WTC11 (cell line): ENCODE results near the gene SLC29A3. TPM values are rescaled to one million over a fixed set of nuclear protein-coding genes. Genes with fewer than 3 reads are reported as not detected.

Source experiments
- ATAC-seq: fragments of 200-7000 bp; cut with Tn5 transposase; 2 replicates; pipeline ENCODE4 v1.10.0; 2021; ENCODE audit warnings: mild to moderate bottlenecking, moderate library complexity
- CTCF ChIA-PET: fragments of 300-600 bp; sonication (Branson Sonifier 250); formaldehyde crosslinking; loops from one replicate; lab custom pipeline; 2021; ENCODE audit warnings: antibody characterized with exemption; lab: Charles Lee
- POLR2A ChIA-PET: fragments of 350-600 bp; sonication (Branson Sonifier 250); formaldehyde crosslinking; loops from one replicate; lab custom pipeline; 2021; ENCODE audit warnings: antibody characterized with exemption; lab: Charles Lee
- DNase-seq: peaks from one replicate; pipeline ENCODE4 v3.0.0; 2021; ENCODE audit warnings: low spot score
- H3K27ac Mint-ChIP-seq: 2 replicates; pipeline ENCODE4 v1.8.0; 2021; ENCODE audit warnings: mixed read lengths
- H3K27me3 Mint-ChIP-seq: 2 replicates; pipeline ENCODE4 v1.8.0; 2021; ENCODE audit warnings: low read depth, mild to moderate bottlenecking, moderate library complexity, mixed read lengths
- H3K36me3 Mint-ChIP-seq: 2 replicates; pipeline ENCODE4 v1.8.0; 2021; ENCODE audit warnings: mixed read lengths
- H3K4me1 Mint-ChIP-seq: 2 replicates; pipeline ENCODE4 v1.8.0; 2022; ENCODE audit warnings: mixed read lengths
- H3K4me3 Mint-ChIP-seq: 2 replicates; pipeline ENCODE4 v1.8.0; 2021; ENCODE audit warnings: mild to moderate bottlenecking, moderate library complexity, mixed read lengths
- H3K9me3 Mint-ChIP-seq: 2 replicates; pipeline ENCODE4 v1.8.0; 2021; ENCODE audit warnings: mixed read lengths
- ARID4B ChIP-seq: sonication (generic); formaldehyde crosslinking; IDR thresholded peaks from 2 replicates; pipeline ENCODE4 v1.8.0; 2023; ENCODE audit warnings: missing genetic modification reagents, mild to moderate bottlenecking, borderline replicate concordance
- EMX1 ChIP-seq: fragments of 250-450 bp; sonication (Bioruptor Pico); IDR thresholded peaks from 2 replicates; pipeline ENCODE4 v1.8.0; 2021; ENCODE audit warnings: mild to moderate bottlenecking
- ETV6 ChIP-seq: sonication (generic); formaldehyde crosslinking; IDR thresholded peaks from 2 replicates; pipeline ENCODE4 v1.8.1; 2022; ENCODE audit warnings: mild to moderate bottlenecking, missing genetic modification reagents
- HMGXB4 ChIP-seq: sonication (generic); formaldehyde crosslinking; IDR thresholded peaks from 2 replicates; pipeline ENCODE4 v1.8.1; 2023; ENCODE audit warnings: mild to moderate bottlenecking, moderate library complexity, missing genetic modification reagents
- SOX15 ChIP-seq: fragments of 250-450 bp; sonication (Bioruptor Pico); IDR thresholded peaks from 2 replicates; pipeline ENCODE4 v1.9.0; 2021; ENCODE audit warnings: mild to moderate bottlenecking
- TEAD4 ChIP-seq: sonication (generic); formaldehyde crosslinking; IDR thresholded peaks from 2 replicates; pipeline ENCODE4 v1.8.0; 2022; ENCODE audit warnings: mild to moderate bottlenecking, missing genetic modification reagents
- ZNF281 ChIP-seq: sonication (generic); formaldehyde crosslinking; IDR thresholded peaks from 2 replicates; pipeline ENCODE4 v1.8.0; 2023; ENCODE audit warnings: mild to moderate bottlenecking, missing genetic modification reagents
- ZNF423 ChIP-seq: fragments of 250-450 bp; sonication (Bioruptor Pico); IDR thresholded peaks from 2 replicates; pipeline ENCODE4 v2.1.2; 2022; ENCODE audit warnings: mild to moderate bottlenecking, moderate library complexity
- total RNA-seq: library from RNA; stranded (reverse); gene quantifications from 3 replicates; pipeline ENCODE4 v1.2.3, GENCODE V29; 2021
- TF ChIP-seq, protein P1 (sequence below): sonication (generic); formaldehyde crosslinking; IDR thresholded peaks from 2 replicates; pipeline ENCODE4 v1.8.1; 2022; ENCODE audit warnings: missing genetic modification reagents, borderline replicate concordance
- TF ChIP-seq, protein P2 (sequence below): fragments of 250-450 bp; sonication (Bioruptor Pico); IDR thresholded peaks from 2 replicates; pipeline ENCODE4 v1.9.0; 2021; ENCODE audit warnings: mild to moderate bottlenecking, borderline replicate concordance

SLC29A3 gene
- total RNA-seq, 1 experiment from 2014 or later: 9.2 TPM

DNA sequence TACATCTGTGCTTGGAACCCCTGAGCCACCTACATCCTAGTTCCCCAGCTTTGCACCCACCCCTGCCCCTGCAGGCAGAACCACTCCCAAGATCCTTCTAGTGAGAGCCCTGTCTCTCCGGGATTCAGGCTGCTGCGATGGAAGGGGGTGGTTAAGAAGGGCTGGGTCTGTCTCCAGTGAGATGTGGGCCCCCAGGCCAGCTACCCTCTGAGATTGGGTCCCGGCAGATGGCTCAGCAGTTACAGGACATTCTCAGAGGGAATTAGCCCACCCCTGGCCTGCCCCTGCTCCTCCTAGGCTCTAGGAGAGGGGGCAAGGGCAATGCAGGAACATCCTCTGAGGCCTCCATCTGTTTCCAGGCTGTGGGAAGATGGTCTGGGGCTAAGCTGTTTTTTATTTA is 27.7 kb downstream of the SLC29A3 start (continued):
- no peak for TF ChIP-seq HMGXB4 (CRISPR knock-in tag)
- TF ChIP-seq ZNF281 (CRISPR knock-in tag): no peak

DNA sequence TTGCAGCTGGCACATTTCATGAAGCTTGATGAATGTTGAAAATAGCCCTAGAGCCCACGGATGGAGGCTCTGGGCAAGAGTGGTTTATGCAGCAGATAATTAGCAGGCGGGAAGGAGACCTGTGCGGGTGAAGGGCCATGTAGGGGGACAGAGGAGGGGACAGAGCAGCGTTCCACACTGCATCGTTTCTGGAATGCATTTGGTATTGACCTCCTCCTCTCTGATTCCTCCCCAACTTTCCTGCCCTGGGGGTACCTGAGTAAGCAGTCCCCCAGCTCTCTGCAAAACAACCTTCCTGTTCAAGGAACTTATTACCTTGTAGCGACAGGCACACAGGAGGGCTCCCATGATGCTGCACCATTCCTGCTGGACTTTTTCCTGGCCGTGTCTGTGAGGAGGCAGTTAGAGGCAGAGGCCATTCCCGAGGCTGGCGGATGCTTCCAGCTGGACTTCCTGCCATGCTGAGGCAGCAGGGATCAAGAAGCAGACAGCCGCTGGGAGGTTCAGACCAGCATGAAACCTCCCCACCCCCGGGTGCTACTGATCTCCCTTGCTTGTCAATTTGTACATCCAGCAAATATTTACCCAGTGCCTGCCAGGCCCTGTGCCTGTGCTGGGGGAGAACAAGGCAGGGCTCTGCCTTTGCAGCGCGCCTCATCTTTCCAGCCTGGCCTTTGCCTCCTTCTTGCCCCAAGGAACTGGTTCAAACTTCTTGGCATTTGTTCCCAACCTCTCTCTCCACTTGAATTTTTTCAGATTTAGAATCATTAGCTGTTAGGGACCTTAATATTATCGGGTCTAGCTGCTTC is 28.7 kb downstream of the SLC29A3 start:
- TF ChIP-seq ARID4B (CRISPR knock-in tag) (no peak), ZNF423 (peak; percentile 51)
- TF ChIP-seq, all 79 proteins: peak for 1
- H3K4me3 Mint-ChIP-seq: no peak overlapping the region
- H3K4me1 Mint-ChIP-seq: peaks cover 63% of the 10 kb centered on the region
- DNase-seq (no peak), ATAC-seq (no peak)
- H3K36me3 Mint-ChIP-seq: no peaks in the 10 kb centered on the region
- no peaks in the 10 kb centered on the region for H3K9me3 Mint-ChIP-seq
- H3K27me3 Mint-ChIP-seq: no peaks in the 10 kb centered on the region; the same call in 1 of the 2 replicates
- no peak overlapping the region for H3K27ac Mint-ChIP-seq
- CTCF ChIA-PET: interaction anchor here (1.6 to 2.1 kb wide), 2 partner anchors 28 to 36 kb away, joined by 4 to 10 read pairs; partner anchors contain the start of gene SLC29A3
- POLR2A ChIA-PET: no interaction called here

- no peak for DNase-seq
- CTCF ChIA-PET: interaction anchor here (1.0 to 2.1 kb wide), 4 partner anchors 8 to 348 kb away, joined by 4 to 10 read pairs (median 4); partner anchors contain the start of gene SLC29A3
Observed at GRCh38 chr10:71348850-71349249, 29.8 kb downstream of the SLC29A3 start.

More at GRCh38 chr10:71348850-71349249, 29.8 kb downstream of the SLC29A3 start:
- no peaks in the 10 kb centered on the region for H3K36me3 Mint-ChIP-seq
- H3K9me3 Mint-ChIP-seq: no peaks in the 10 kb centered on the region
- 0 out of 2 replicates have a peak overlapping the region, but pooled peaks have one; percentile 67 for H3K27ac Mint-ChIP-seq
- H3K4me3 Mint-ChIP-seq: no peak overlapping the region
- TF ChIP-seq ETV6 (CRISPR knock-in tag) (no peak), EMX1 (CRISPR knock-in tag) (no peak), SOX15 (no peak), TEAD4 (CRISPR knock-in tag) (no peak)
- TF ChIP-seq, protein P1, sequence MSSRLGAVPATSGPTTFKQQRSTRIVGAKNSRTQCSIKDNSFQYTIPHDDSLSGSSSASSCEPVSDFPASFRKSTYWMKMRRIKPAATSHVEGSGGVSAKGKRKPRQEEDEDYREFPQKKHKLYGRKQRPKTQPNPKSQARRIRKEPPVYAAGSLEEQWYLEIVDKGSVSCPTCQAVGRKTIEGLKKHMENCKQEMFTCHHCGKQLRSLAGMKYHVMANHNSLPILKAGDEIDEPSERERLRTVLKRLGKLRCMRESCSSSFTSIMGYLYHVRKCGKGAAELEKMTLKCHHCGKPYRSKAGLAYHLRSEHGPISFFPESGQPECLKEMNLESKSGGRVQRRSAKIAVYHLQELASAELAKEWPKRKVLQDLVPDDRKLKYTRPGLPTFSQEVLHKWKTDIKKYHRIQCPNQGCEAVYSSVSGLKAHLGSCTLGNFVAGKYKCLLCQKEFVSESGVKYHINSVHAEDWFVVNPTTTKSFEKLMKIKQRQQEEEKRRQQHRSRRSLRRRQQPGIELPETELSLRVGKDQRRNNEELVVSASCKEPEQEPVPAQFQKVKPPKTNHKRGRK (CRISPR knock-in tag): no peak
- TF ChIP-seq, protein P2, sequence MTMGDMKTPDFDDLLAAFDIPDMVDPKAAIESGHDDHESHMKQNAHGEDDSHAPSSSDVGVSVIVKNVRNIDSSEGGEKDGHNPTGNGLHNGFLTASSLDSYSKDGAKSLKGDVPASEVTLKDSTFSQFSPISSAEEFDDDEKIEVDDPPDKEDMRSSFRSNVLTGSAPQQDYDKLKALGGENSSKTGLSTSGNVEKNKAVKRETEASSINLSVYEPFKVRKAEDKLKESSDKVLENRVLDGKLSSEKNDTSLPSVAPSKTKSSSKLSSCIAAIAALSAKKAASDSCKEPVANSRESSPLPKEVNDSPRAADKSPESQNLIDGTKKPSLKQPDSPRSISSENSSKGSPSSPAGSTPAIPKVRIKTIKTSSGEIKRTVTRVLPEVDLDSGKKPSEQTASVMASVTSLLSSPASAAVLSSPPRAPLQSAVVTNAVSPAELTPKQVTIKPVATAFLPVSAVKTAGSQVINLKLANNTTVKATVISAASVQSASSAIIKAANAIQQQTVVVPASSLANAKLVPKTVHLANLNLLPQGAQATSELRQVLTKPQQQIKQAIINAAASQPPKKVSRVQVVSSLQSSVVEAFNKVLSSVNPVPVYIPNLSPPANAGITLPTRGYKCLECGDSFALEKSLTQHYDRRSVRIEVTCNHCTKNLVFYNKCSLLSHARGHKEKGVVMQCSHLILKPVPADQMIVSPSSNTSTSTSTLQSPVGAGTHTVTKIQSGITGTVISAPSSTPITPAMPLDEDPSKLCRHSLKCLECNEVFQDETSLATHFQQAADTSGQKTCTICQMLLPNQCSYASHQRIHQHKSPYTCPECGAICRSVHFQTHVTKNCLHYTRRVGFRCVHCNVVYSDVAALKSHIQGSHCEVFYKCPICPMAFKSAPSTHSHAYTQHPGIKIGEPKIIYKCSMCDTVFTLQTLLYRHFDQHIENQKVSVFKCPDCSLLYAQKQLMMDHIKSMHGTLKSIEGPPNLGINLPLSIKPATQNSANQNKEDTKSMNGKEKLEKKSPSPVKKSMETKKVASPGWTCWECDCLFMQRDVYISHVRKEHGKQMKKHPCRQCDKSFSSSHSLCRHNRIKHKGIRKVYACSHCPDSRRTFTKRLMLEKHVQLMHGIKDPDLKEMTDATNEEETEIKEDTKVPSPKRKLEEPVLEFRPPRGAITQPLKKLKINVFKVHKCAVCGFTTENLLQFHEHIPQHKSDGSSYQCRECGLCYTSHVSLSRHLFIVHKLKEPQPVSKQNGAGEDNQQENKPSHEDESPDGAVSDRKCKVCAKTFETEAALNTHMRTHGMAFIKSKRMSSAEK (CRISPR knock-in tag): no peak
- POLR2A ChIA-PET: no interaction called here
- H3K27me3 Mint-ChIP-seq: no peaks in the 10 kb centered on the region; the same call in 1 of the 2 replicates
- H3K4me1 Mint-ChIP-seq: peaks cover 52% of the 10 kb centered on the region
- ATAC-seq: no peak
